K562 (cell line): ENCODE data around the gene IGSF3. TPM values are rescaled to one million over a fixed set of nuclear protein-coding genes. Genes with fewer than 3 reads are reported as not detected.

Source experiments
- ATAC-seq: fragments of 200-7000 bp; cut with Tn5 transposase; 3 replicates; pipeline ENCODE4 v1.9.1; 2020; ENCODE audit warnings: moderate library complexity
- BruUV-seq: library from RNA; stranded (reverse); fragments of 400-500 nt; replicated peaks from 2 replicates; lab custom pipeline; 2021; lab: Mats Ljungman, UMichigan
- CTCF ChIA-PET: fragments of 300-600 bp; formaldehyde crosslinking; extraction: SDS; loops from one replicate; lab custom pipeline; 2021; ENCODE audit warnings: low intra/inter-chr PET ratio; lab: Yijun Ruan, JAX
- POLR2A ChIA-PET: fragments of 300-600, 350-650 bp; sonication (Branson Sonifier 250); formaldehyde crosslinking; extraction: SDS; loops from one replicate; lab custom pipeline; 2021; ENCODE audit warnings: antibody characterized with exemption, inconsistent platforms; lab: Yijun Ruan, JAX
- DNase-seq, 4 experiments: peaks; one replicate each; pipeline versions ENCODE4 v3.0.0 to v3.0.0-alpha.2; 2011 to 2018; ENCODE audit warnings: low spot score in 3 of 4, mixed read lengths in 3 of 4; ENCODE audit errors: extremely low read depth in 1 of 4
- FAIRE-seq: peaks from 2 replicates; lab custom pipeline; 2011; peaks lifted over from hg19 to GRCh38; lab: Jason Lieb, UNC
- H2AFZ ChIP-seq: 2 replicates; pipeline ENCODE4 v1.6.0; 2011; ENCODE audit warnings: low read depth, low read length, control low read depth, inconsistent platforms
- H3K27ac ChIP-seq: fragments of 200-600 bp; 3 replicates; pipeline ENCODE4 v1.8.0; 2011; ENCODE audit warnings: low read depth, mild to moderate bottlenecking, control low read depth, inconsistent platforms, low read length, moderate library complexity, mixed read lengths; ENCODE audit errors: extremely low read depth
- H3K27me3 ChIP-seq, 2 experiments: fragments of 300-600 bp in 1 of 2; 2 replicates in 1 of 2; 3 replicates in 1 of 2; pipeline versions ENCODE4 v1.6.0 to v1.8.0; 2011; ENCODE audit warnings: inconsistent platforms in 2 of 2, low read length in 2 of 2, mild to moderate bottlenecking in 1 of 2, mixed read lengths in 1 of 2, moderate library complexity in 1 of 2; ENCODE audit not compliant: control insufficient read depth in 2 of 2, insufficient read depth in 2 of 2
- H3K36me3 ChIP-seq: fragments of 300-600 bp; 3 replicates; pipeline ENCODE4 v1.8.0; 2011; ENCODE audit warnings: mild to moderate bottlenecking, low read length, inconsistent platforms; ENCODE audit not compliant: control insufficient read depth, insufficient read depth
- H3K4me1 ChIP-seq, 2 experiments: fragments of 200-600 bp in 1 of 2; replicated peaks in 1 of 2; 2 replicates in 1 of 2; 3 replicates in 1 of 2; pipeline versions ENCODE4 v1.5.1 to v1.8.0; 2011; ENCODE audit warnings: inconsistent platforms in 2 of 2, low read length in 2 of 2, mild to moderate bottlenecking in 1 of 2, mixed read lengths in 1 of 2, moderate library complexity in 1 of 2; ENCODE audit not compliant: control insufficient read depth in 2 of 2, insufficient read depth in 2 of 2
- H3K4me2 ChIP-seq: 2 replicates; pipeline ENCODE4 v1.6.1; 2011; ENCODE audit warnings: low read length, control low read depth, inconsistent platforms, mixed read lengths; ENCODE audit not compliant: insufficient read depth
- H3K4me3 ChIP-seq: fragments of 200-600 bp; sonication (generic), shearing (Covaris generic); 2 replicates; pipeline ENCODE4 v1.5.1; 2016; ENCODE audit warnings: control low read depth, inconsistent platforms
- H3K79me2 ChIP-seq: fragments of 200-600 bp; 3 replicates; pipeline ENCODE4 v1.8.0; 2011; ENCODE audit warnings: low read length, inconsistent platforms; ENCODE audit not compliant: control insufficient read depth, insufficient read depth
- H3K9ac ChIP-seq, 2 experiments: 2 replicates each; pipeline versions ENCODE4 v1.6.0 to v1.6.1; 2011; ENCODE audit warnings: low read depth in 2 of 2, low read length in 2 of 2, control low read depth in 1 of 2, inconsistent platforms in 1 of 2, mild to moderate bottlenecking in 1 of 2, mixed read lengths in 1 of 2; ENCODE audit not compliant: insufficient read depth in 1 of 2
- H3K9me1 ChIP-seq: one replicate; pipeline ENCODE4 v1.6.0; 2011; ENCODE audit warnings: inconsistent platforms, mild to moderate bottlenecking, low read length, moderate library complexity; ENCODE audit not compliant: control insufficient read depth, insufficient read depth
- H3K9me3 ChIP-seq: replicated peaks from 2 replicates; pipeline ENCODE4 v1.5.1; 2011; ENCODE audit warnings: low read depth, low read length, inconsistent platforms; ENCODE audit not compliant: control insufficient read depth, insufficient read depth
- H4K20me1 ChIP-seq: replicated peaks from 2 replicates; pipeline ENCODE4 v1.6.1; 2011; ENCODE audit warnings: low read length, inconsistent platforms, mixed read lengths; ENCODE audit not compliant: control insufficient read depth, insufficient read depth
- ARHGAP35 ChIP-seq: fragments of 450-650 bp; IDR thresholded peaks from 2 replicates; pipeline ENCODE4 v1.6.1; 2018; ENCODE audit not compliant: partially characterized antibody
- BCL6 ChIP-seq: fragments of 250-450 bp; sonication (Bioruptor Pico); IDR thresholded peaks from 2 replicates; pipeline ENCODE4 v1.4.0; 2020
- CBX1 ChIP-seq: sonication (generic); IDR thresholded peaks from 2 replicates; pipeline ENCODE4 v1.6.1; 2016; ENCODE audit warnings: antibody characterized with exemption, low read depth, mild to moderate bottlenecking
- DLX4 ChIP-seq: fragments of 250-450 bp; sonication (Bioruptor Pico); IDR thresholded peaks from 2 replicates; pipeline ENCODE4 v1.6.1; 2021; ENCODE audit warnings: mild to moderate bottlenecking
- ESRRA ChIP-seq: fragments of 450-650 bp; IDR thresholded peaks from 2 replicates; pipeline ENCODE4 v1.6.1; 2014; ENCODE audit warnings: low read depth, mild to moderate bottlenecking, moderate library complexity, borderline replicate concordance
- KLF13 ChIP-seq: fragments of 450-650 bp; IDR thresholded peaks from 2 replicates; pipeline ENCODE4 v1.6.1; 2016; ENCODE audit warnings: missing genetic modification characterization, low read depth, mild to moderate bottlenecking, missing compliant biosample characterization, moderate library complexity, borderline replicate concordance
- TBP ChIP-seq: optimal IDR thresholded peaks from 2 replicates; pipeline ENCODE3; 2011; ENCODE audit warnings: low read depth, low read length, improper control_type of control experiment
- ZBED1 ChIP-seq: IDR thresholded peaks from 2 replicates; pipeline ENCODE4 v1.6.1; 2014
- ZHX1 ChIP-seq: fragments of 150-350 bp; conservative IDR thresholded peaks from 2 replicates; pipeline ENCODE4 v1.6.1; 2014; ENCODE audit warnings: low read length
- ZNF175 ChIP-seq: fragments of 200-800 bp; sonication (Bioruptor generic); IDR thresholded peaks from 2 replicates; pipeline ENCODE4 v1.6.1; 2016; ENCODE audit warnings: low read depth, mild to moderate bottlenecking, missing genetic modification characterization, missing compliant biosample characterization
- WGBS: fragments of 100-300 bp; shearing (Covaris generic); methylation state at CpG from one replicate; pipeline ENCODE4 v1.1.6; 2016; ENCODE audit warnings: low coverage, mixed read lengths; ENCODE audit not compliant: insufficient coverage; ENCODE audit errors: missing lambda C conversion rate; 5-methylcytosine and 5-hydroxymethylcytosine counted together
- in situ Hi-C: fragments of 300-500 bp; cut with MboI; formaldehyde crosslinking; loops from 4 replicates; pipeline ENCODE4 v1.15.0; 2018; ENCODE audit warnings: inconsistent platforms, mixed read lengths
- intact Hi-C: fragments of 100-400 bp; cut with micrococcal nuclease; formaldehyde crosslinking; loops from 2 replicates; pipeline ENCODE4 v1.14.2; 2022
- polyA plus RNA-seq, 8 experiments: library from polyadenylated mRNA; depleted of rRNA in 4 of 8; stranded (reverse) in 5 of 8; unstranded in 3 of 8; fragments of >200 nt; fragmentation: Nextera tagmentation in 2 of 8; fragmentation: Illumina TruSeq in 1 of 8; extraction: Ambion mirVana in 2 of 8; extraction: Trizol in 1 of 8; gene quantifications; 2 replicates each; pipeline versions ENCODE4 v1.2.1 to v1.2.3, GENCODE V29; 2011 to 2014; ENCODE audit warnings: inconsistent platforms in 1 of 8, missing spikeins in 1 of 8
- total RNA-seq, 7 experiments: library from RNA; depleted of rRNA in 6 of 7; stranded (reverse); fragments of >200 nt in 6 of 7; fragmentation: Illumina TruSeq in 2 of 7; extraction: Trizol in 2 of 7; gene quantifications; 2 replicates each; pipeline versions ENCODE4 v1.2.1 to v1.2.3, GENCODE V29; 2011 to 2021; ENCODE audit warnings: low replicate concordance in 1 of 7
- TF ChIP-seq, protein P1 (sequence below): IDR thresholded peaks from 2 replicates; pipeline ENCODE4 v1.6.1; 2014; ENCODE audit warnings: antibody characterized with exemption
- TF ChIP-seq, protein P2 (sequence below), 2 experiments: fragments of 150-350 bp in 1 of 2; IDR thresholded peaks; 2 replicates each; pipeline ENCODE4 v1.6.1; 2012 to 2016; ENCODE audit warnings: low read depth in 2 of 2, low read length in 2 of 2, mild to moderate bottlenecking in 1 of 2, moderate library complexity in 1 of 2
- TF ChIP-seq, protein P3 (sequence below): fragments of 450-650 bp; formaldehyde crosslinking; IDR thresholded peaks from 2 replicates; pipeline ENCODE4 v1.4.0; 2020; ENCODE audit warnings: mild to moderate bottlenecking, moderate library complexity

Gene IGSF3
- total and polyA plus RNA-seq, 9 of the 15 experiments (the other 6 are each of a cell fraction or from before 2014, with no cell fraction given): 1.1 to 15.0 (median 8.3) TPM

- Histone ChIP-seq H3K9ac (no peak overlapping the region), H3K27ac (no peak overlapping the region), H3K27me3 (no peaks in the 10 kb centered on the region), H3K4me1 (no peaks in the 10 kb centered on the region), H3K4me3 (no peak overlapping the region), H3K4me2 (no peak overlapping the region), H4K20me1 (no peaks in the 10 kb centered on the region), H3K79me2 (no peaks in the 10 kb centered on the region), H2AFZ (peak overlapping the region; percentile 73), H3K36me3 (no peaks in the 10 kb centered on the region), H3K9me3 (no peaks in the 10 kb centered on the region), H3K9me1 (no peaks in the 10 kb centered on the region)
- in situ Hi-C loops: no loop called here
- ChIA-PET CTCF (no interaction called here), POLR2A (no interaction called here)
- no peak for DNase-seq
- ATAC-seq: no peak
- intact Hi-C loops: no loop called here
- FAIRE-seq: no peak
- no TSS peak for BruUV-seq
- WGBS: 28% methylated on average over 3 of the region's 3 CpGs
- TF ChIP-seq, protein P1, sequence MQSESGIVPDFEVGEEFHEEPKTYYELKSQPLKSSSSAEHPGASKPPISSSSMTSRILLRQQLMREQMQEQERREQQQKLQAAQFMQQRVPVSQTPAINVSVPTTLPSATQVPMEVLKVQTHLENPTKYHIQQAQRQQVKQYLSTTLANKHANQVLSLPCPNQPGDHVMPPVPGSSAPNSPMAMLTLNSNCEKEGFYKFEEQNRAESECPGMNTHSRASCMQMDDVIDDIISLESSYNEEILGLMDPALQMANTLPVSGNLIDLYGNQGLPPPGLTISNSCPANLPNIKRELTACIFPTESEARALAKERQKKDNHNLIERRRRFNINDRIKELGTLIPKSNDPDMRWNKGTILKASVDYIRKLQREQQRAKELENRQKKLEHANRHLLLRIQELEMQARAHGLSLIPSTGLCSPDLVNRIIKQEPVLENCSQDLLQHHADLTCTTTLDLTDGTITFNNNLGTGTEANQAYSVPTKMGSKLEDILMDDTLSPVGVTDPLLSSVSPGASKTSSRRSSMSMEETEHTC: no peak
- TF ChIP-seq TBP (no peak), CBX1 (no peak), ARHGAP35 (no peak), ZBED1 (no peak), BCL6 (no peak), DLX4 (CRISPR knock-in tag) (no peak), KLF13 (tag) (no peak), ZHX1 (no peak), ESRRA (no peak), ZNF175 (CRISPR knock-in tag) (no peak)
- TF ChIP-seq, protein P2, sequence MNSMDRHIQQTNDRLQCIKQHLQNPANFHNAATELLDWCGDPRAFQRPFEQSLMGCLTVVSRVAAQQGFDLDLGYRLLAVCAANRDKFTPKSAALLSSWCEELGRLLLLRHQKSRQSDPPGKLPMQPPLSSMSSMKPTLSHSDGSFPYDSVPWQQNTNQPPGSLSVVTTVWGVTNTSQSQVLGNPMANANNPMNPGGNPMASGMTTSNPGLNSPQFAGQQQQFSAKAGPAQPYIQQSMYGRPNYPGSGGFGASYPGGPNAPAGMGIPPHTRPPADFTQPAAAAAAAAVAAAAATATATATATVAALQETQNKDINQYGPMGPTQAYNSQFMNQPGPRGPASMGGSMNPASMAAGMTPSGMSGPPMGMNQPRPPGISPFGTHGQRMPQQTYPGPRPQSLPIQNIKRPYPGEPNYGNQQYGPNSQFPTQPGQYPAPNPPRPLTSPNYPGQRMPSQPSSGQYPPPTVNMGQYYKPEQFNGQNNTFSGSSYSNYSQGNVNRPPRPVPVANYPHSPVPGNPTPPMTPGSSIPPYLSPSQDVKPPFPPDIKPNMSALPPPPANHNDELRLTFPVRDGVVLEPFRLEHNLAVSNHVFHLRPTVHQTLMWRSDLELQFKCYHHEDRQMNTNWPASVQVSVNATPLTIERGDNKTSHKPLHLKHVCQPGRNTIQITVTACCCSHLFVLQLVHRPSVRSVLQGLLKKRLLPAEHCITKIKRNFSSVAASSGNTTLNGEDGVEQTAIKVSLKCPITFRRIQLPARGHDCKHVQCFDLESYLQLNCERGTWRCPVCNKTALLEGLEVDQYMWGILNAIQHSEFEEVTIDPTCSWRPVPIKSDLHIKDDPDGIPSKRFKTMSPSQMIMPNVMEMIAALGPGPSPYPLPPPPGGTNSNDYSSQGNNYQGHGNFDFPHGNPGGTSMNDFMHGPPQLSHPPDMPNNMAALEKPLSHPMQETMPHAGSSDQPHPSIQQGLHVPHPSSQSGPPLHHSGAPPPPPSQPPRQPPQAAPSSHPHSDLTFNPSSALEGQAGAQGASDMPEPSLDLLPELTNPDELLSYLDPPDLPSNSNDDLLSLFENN (IDR thresholded peaks at IDR 0.05; ENCODE audit: low read depth in 2 of 2, low read length in 2 of 2): no peak
- TF ChIP-seq, protein P3, sequence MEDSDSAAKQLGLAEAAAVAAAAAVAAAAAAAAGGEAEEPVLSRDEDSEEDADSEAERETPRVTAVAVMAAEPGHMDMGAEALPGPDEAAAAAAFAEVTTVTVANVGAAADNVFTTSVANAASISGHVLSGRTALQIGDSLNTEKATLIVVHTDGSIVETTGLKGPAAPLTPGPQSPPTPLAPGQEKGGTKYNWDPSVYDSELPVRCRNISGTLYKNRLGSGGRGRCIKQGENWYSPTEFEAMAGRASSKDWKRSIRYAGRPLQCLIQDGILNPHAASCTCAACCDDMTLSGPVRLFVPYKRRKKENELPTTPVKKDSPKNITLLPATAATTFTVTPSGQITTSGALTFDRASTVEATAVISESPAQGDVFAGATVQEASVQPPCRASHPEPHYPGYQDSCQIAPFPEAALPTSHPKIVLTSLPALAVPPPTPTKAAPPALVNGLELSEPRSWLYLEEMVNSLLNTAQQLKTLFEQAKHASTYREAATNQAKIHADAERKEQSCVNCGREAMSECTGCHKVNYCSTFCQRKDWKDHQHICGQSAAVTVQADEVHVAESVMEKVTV: no peak
Measured at GRCh38 chr1:116716391-116716790, 48.9 kb upstream of the IGSF3 start.
